ENCODE measurements around the gene DDC. TPM values are rescaled to one million over a fixed set of nuclear protein-coding genes. Genes with fewer than 3 reads are reported as not detected.

Gene DDC
- total RNA-seq, 4 donors from 2014 or later = 0.24 to 1.3 TPM; not detected in 2

DNA sequence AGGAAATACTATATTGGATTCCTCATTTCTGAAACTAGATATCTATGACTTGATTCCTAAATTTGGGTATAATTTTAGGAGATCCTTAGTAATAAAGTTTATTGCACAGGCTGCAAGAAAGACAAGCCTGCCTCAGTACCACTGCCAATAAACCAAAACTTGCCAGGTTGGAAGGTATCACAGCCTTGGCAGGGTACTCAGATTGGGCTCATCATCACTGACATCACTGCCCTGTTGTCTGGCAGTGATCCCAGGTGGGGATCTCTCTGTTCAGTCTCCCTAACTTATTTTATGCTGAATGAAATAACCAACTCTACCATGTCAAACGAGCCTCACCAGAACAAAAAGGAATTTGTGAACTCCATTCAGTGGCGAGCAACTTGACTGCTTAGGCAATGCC is 133.9 kb downstream of the DDC start:
- TF ChIP-seq, protein P1, sequence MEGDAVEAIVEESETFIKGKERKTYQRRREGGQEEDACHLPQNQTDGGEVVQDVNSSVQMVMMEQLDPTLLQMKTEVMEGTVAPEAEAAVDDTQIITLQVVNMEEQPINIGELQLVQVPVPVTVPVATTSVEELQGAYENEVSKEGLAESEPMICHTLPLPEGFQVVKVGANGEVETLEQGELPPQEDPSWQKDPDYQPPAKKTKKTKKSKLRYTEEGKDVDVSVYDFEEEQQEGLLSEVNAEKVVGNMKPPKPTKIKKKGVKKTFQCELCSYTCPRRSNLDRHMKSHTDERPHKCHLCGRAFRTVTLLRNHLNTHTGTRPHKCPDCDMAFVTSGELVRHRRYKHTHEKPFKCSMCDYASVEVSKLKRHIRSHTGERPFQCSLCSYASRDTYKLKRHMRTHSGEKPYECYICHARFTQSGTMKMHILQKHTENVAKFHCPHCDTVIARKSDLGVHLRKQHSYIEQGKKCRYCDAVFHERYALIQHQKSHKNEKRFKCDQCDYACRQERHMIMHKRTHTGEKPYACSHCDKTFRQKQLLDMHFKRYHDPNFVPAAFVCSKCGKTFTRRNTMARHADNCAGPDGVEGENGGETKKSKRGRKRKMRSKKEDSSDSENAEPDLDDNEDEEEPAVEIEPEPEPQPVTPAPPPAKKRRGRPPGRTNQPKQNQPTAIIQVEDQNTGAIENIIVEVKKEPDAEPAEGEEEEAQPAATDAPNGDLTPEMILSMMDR (IDR thresholded peaks at IDR 0.05 in 4 of 5, conservative IDR thresholded peaks at IDR 0.05 in 1 of 5) = no peak
- TF ChIP-seq POLR2A (IDR thresholded peaks at IDR 0.05) = no peak
- no peak for DNase-seq
- in situ Hi-C loops (cut with MboI; ENCODE audit: low sequenced_read_pairs in 4 of 4) = no loop called here

DNA sequence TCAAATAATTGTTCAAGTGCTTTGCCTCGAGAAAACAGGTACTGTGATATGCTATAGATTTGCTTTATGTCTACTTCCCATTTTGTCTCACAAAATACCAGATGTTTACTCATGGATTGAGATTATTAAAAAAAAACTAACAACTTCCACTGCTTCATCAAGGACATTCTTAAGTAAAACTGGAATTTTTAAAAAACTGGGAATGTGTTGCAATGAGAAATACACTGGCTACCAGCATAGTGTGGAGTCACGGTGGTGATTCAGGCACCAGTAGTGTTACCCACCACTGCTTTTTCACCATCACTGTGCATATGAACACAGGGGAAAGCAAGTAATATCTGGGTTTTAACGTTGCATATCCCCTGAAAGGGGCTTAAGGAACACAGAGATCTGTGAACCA is 136.3 kb downstream of the DDC start:
- Histone ChIP-seq H3K27me3 (no peaks in the 10 kb centered on the region), H3K36me3 (no peaks in the 10 kb centered on the region), H3K4me1 (no peaks in the 10 kb centered on the region), H3K4me3 (no peak overlapping the region), H3K9me3 (no peaks in the 10 kb centered on the region), H3K27ac (no peak overlapping the region)
- no peak for TF ChIP-seq POLR2A (IDR thresholded peaks at IDR 0.05)
- TF ChIP-seq, protein P1 (IDR thresholded peaks at IDR 0.05 in 4 of 5, conservative IDR thresholded peaks at IDR 0.05 in 1 of 5) = no peak
- no peak for DNase-seq
- intact Hi-C loops (cut with DNase I; ENCODE audit: low total_unique reads) (no loop called here), in situ Hi-C loops (cut with MboI; ENCODE audit: low sequenced_read_pairs in 4 of 4) (no loop called here)
- no peak for ATAC-seq

More for the DNA sequence above, 133.9 kb downstream of the DDC start:
- Histone ChIP-seq H3K27ac (no peak overlapping the region), H3K4me3 (no peak overlapping the region), H3K27me3 (no peaks in the 10 kb centered on the region), H3K4me1 (no peaks in the 10 kb centered on the region), H3K9me3 (no peaks in the 10 kb centered on the region), H3K36me3 (no peaks in the 10 kb centered on the region)
- no peak for ATAC-seq
- intact Hi-C loops (cut with DNase I; ENCODE audit: low total_unique reads) = no loop called here

DNA sequence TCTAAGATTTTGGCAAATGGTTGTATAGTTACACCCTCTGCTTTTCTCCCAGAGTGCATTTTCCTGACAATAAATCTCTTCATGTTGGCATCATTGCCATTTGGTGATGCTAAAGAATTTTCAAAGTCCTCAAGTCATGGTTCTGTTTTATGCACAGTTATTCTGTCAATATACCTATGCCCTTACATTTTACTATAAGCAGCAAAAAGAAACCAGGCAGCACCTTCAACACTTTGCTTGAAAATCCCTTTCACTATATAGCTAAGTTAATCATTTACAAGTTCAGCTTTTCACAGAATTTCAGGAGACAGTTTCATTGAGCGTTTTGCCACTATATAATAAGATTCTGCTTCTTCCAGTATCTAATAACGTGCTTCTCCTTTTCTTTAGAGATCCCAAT is 137.7 kb downstream of the DDC start:
- Histone ChIP-seq H3K27me3 (no peaks in the 10 kb centered on the region), H3K4me3 (no peak overlapping the region), H3K27ac (no peak overlapping the region), H3K4me1 (no peaks in the 10 kb centered on the region), H3K36me3 (no peaks in the 10 kb centered on the region), H3K9me3 (no peaks in the 10 kb centered on the region)
- no peak for DNase-seq
- intact Hi-C loops (cut with DNase I; ENCODE audit: low total_unique reads) (no loop called here), in situ Hi-C loops (cut with MboI; ENCODE audit: low sequenced_read_pairs in 4 of 4) (no loop called here)
- TF ChIP-seq POLR2A (IDR thresholded peaks at IDR 0.05) = no peak
- TF ChIP-seq, protein P1 (IDR thresholded peaks at IDR 0.05 in 4 of 5, conservative IDR thresholded peaks at IDR 0.05 in 1 of 5) = no peak
- no peak for ATAC-seq

DNA sequence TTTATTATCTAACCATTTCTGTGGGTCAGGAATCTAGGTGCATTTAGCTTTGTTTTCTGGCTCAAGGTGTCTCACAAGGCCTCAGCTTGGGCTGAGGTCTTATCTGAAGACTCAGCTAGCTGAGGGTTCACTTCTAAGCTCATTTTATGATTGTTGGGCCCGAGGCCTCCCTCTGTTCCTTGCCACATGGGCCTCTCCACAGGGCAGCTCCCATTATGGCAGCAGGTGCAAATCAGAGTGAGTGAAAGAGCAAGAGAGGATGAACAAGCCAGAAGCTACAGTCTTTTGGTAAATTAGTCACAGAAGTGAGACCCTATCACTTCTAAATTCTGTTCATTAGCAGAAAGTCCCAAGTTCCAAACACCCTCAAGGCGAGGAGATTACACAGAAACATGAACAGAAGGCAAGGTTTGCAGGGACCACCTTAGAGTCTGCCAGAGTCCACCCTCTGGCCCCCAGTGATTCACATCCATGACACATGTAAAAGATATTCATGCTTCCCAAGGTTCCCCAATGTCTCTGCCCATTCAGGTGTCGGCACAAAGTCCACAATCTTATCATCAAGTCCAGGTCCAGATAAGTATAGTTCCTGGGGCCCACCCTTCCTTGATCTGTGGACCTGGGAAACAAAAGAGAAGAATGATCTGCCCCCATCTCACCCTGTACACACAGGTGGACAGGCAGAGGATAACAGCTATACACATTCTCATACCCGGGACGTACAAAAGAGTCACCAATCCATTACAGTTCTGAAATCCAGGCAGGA is 138.7 kb downstream of the DDC start:
- Histone ChIP-seq H3K4me1 (no peaks in the 10 kb centered on the region), H3K9me3 (no peaks in the 10 kb centered on the region), H3K4me3 (no peak overlapping the region), H3K27me3 (no peaks in the 10 kb centered on the region), H3K36me3 (no peaks in the 10 kb centered on the region), H3K27ac (no peak overlapping the region)
- intact Hi-C loops (cut with DNase I; ENCODE audit: low total_unique reads) = no loop called here
- no peak for ATAC-seq
- TF ChIP-seq, protein P1 (IDR thresholded peaks at IDR 0.05 in 4 of 5, conservative IDR thresholded peaks at IDR 0.05 in 1 of 5) = no peak
- in situ Hi-C loops (cut with MboI; ENCODE audit: low sequenced_read_pairs in 4 of 4) = no loop called here
- no peak for DNase-seq

DNA sequence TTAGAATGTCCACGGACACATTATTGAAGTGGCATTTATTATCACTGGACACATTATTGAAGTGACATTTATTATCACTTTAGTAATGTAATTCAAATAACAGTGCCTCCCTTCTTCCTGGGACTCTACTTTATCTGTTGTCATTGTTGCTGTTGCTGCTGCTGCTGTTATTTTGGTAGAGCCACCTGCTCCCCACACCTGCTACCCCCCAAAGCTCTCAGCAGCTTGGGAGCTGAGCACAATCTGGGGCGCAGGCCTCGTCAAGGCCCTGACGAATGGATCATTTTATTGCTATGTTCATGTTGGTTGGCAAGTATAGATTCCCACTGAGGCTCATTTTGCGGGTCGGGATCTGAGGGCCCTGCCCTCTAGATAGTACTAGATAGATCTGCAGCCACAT is 139.9 kb downstream of the DDC start:
- in situ Hi-C loops (cut with MboI; ENCODE audit: low sequenced_read_pairs in 4 of 4) (no loop called here), intact Hi-C loops (cut with DNase I; ENCODE audit: low total_unique reads) (no loop called here)
- no peaks in the 10 kb centered on the region for H3K27me3 ChIP-seq
- TF ChIP-seq, protein P1 (IDR thresholded peaks at IDR 0.05 in 4 of 5, conservative IDR thresholded peaks at IDR 0.05 in 1 of 5) = no peak
- TF ChIP-seq POLR2A (IDR thresholded peaks at IDR 0.05) = no peak
- H3K4me1 ChIP-seq = no peaks in the 10 kb centered on the region
- no peaks in the 10 kb centered on the region for H3K9me3 ChIP-seq
- H3K27ac ChIP-seq = no peak overlapping the region
- no peak for ATAC-seq
- no peak for DNase-seq
- H3K36me3 ChIP-seq = no peaks in the 10 kb centered on the region
- H3K4me3 ChIP-seq = no peak overlapping the region
